Measurements from ENCODE around the gene ZNF878.
"Not testable (repeated sequence)": the region's sequence is repeated elsewhere in the genome, so short reads cannot be mapped to it uniquely, and the experiment has no call there.

The ZNF878 gene

GRCh38 chr19:12052497-12053169 lies at the start of gene ZNF878:
TSS of gene ZNF878 (minus strand) at chr19:12052961. CDS start at chr19:12052801, 160 bp downstream.
- FAIRE-seq: no peak

- FAIRE-seq: no peak
Observed at GRCh38 chr19:12098040-12098439, 45.3 kb upstream of the ZNF878 start.

GRCh38 chr19:12095111-12095790 lies 42.5 kb upstream of the ZNF878 start:
- FAIRE-seq: no peak

- FAIRE-seq: no peak
Observed at GRCh38 chr19:12093777-12094176, 41.0 kb upstream of the ZNF878 start.

GRCh38 chr19:12092956-12093355 lies 40.2 kb upstream of the ZNF878 start:
- FAIRE-seq: no peak

- no peak for FAIRE-seq
Observed at GRCh38 chr19:12092065-12092867, 39.5 kb upstream of the ZNF878 start.

GRCh38 chr19:12090807-12091206 lies 38.0 kb upstream of the ZNF878 start:
- FAIRE-seq: no peak

GRCh38 chr19:12085074-12085818 lies 32.5 kb upstream of the ZNF878 start:
- no peak for FAIRE-seq

- FAIRE-seq: not testable (repeated sequence)
Observed at GRCh38 chr19:12083336-12083735, 30.6 kb upstream of the ZNF878 start.

- FAIRE-seq: no peak
Observed at GRCh38 chr19:12077375-12077774, 24.6 kb upstream of the ZNF878 start.

- not testable (repeated sequence) for FAIRE-seq
Observed at GRCh38 chr19:12076331-12076730, 23.6 kb upstream of the ZNF878 start.

- FAIRE-seq: no peak
Observed at GRCh38 chr19:12075538-12076139, 22.9 kb upstream of the ZNF878 start.

GRCh38 chr19:12064590-12065538 lies 12.1 kb upstream of the ZNF878 start, which contains the start of gene ZNF844:
TSS of gene ZNF844 (plus strand) at chr19:12064731. CDS start at chr19:12064874, 143 bp downstream.
- FAIRE-seq: no peak

- no peak for FAIRE-seq
Observed at GRCh38 chr19:12055784-12056183, 3.0 kb upstream of the ZNF878 start.

- FAIRE-seq: no peak
Observed at GRCh38 chr19:12052091-12052496, 667 bp downstream of the ZNF878 start.

GRCh38 chr19:12047868-12048267 lies 4.9 kb downstream of the ZNF878 start:
- no peak for FAIRE-seq

- FAIRE-seq: no peak
Observed at GRCh38 chr19:12043752-12044422, 8.9 kb downstream of the ZNF878 start.

GRCh38 chr19:12042893-12043292 lies 9.9 kb downstream of the ZNF878 start:
- FAIRE-seq: no peak

GRCh38 chr19:12035220-12036172 lies 17.3 kb downstream of the ZNF878 start, which contains the start of gene ZNF433:
TSS of gene ZNF433 (minus strand) at chr19:12035679. CDS start at chr19:12035539, 140 bp downstream.
- peak; percentile 41 for FAIRE-seq
